ENCODE data around the gene AGR2. TPM values are rescaled to one million over a fixed set of nuclear protein-coding genes. Genes with fewer than 3 reads are reported as not detected.

Gene AGR2
- not detected in 2 replicates for total RNA-seq (ENCODE audit: low replicate concordance)

GRCh38 chr7:16804674-16805439, at the start of gene AGR2:
AGR2 (minus strand) TSS chr7:16804999; CDS start chr7:16801796, 3,203 bp downstream.

GRCh38 chr7:16753102-16753931, 51.5 kb downstream of the AGR2 start, which contains the start of gene TSPAN13:
TSPAN13 (plus strand) TSS chr7:16753755; CDS start chr7:16753968, 213 bp downstream.

Other genes with a start within 250 kb of the AGR2 start
- gene ANKMY2, start 159.2 kb downstream of the AGR2 start, total RNA-seq (ENCODE audit: low replicate concordance) = 17.8 and 19.2 TPM in 2 replicates
- 28.5 and 53.3 TPM in 2 replicates for gene BZW2, start 158.8 kb downstream of the AGR2 start, total RNA-seq (ENCODE audit: low replicate concordance)
- 0.23 and 30.8 TPM in 2 replicates for gene TSPAN13, start 51.2 kb downstream of the AGR2 start, total RNA-seq (ENCODE audit: low replicate concordance)
- gene AGR3, start 77.0 kb upstream of the AGR2 start, total RNA-seq (ENCODE audit: low replicate concordance) = not detected in 2 replicates

All from smooth muscle cell of the coronary artery (primary cell).